A549 (cell line): ENCODE measurements around the gene OR2T8. TPM values are rescaled to one million over a fixed set of nuclear protein-coding genes. Genes with fewer than 3 reads are reported as not detected.

ENCODE experiments used
- ATAC-seq, 2 experiments: fragments of 200-7000 bp in 1 of 2; fragments of >200 bp in 1 of 2; cut with Nextera tagmentation in 1 of 2; cut with Tn5 transposase in 1 of 2; 3 replicates each; pipeline versions ENCODE4 v1.8.0 to v1.9.1; 2018 to 2020; ENCODE audit warnings: mild to moderate bottlenecking in 1 of 2, moderate library complexity in 1 of 2
- CTCF ChIA-PET: fragments of 300-600 bp; sonication (Branson Sonifier 250); formaldehyde crosslinking; extraction: SDS; loops from one replicate; lab custom pipeline; 2021; ENCODE audit warnings: antibody characterized with exemption, inconsistent platforms; lab: Yijun Ruan, JAX
- POLR2A ChIA-PET: fragments of 350-600 bp; formaldehyde crosslinking; extraction: SDS; loops from one replicate; lab custom pipeline; 2021; ENCODE audit warnings: antibody characterized with exemption, inconsistent platforms; lab: Yijun Ruan, JAX
- DNase-seq, 2 experiments: peaks; one replicate each; pipeline versions ENCODE4 v3.0.0 to v3.0.0-alpha.2; 2011 to 2016; ENCODE audit warnings: low read depth in 1 of 2, low spot score in 1 of 2
- FAIRE-seq: peaks from 2 replicates; lab custom pipeline; 2011; peaks lifted over from hg19 to GRCh38; lab: Jason Lieb, UNC
- H3K27ac ChIP-seq, 2 experiments: fragments of >200 bp; sonication (Bioruptor Twin); formaldehyde crosslinking; 3 replicates each; pipeline ENCODE4 v1.5.1; 2016 to 2017
- H3K4me1 ChIP-seq: fragments of >200 bp; sonication (Bioruptor Twin); formaldehyde crosslinking; 3 replicates; pipeline ENCODE4 v1.6.1; 2016
- H3K4me2 ChIP-seq: fragments of >200 bp; sonication (Bioruptor Twin); formaldehyde crosslinking; 3 replicates; pipeline ENCODE4 v1.6.1; 2016
- H3K4me3 ChIP-seq: fragments of >200 bp; sonication (Bioruptor Twin); formaldehyde crosslinking; 3 replicates; pipeline ENCODE4 v1.5.1; 2016
- H3K9me3 ChIP-seq: fragments of >200 bp; sonication (Bioruptor Twin); formaldehyde crosslinking; 3 replicates; pipeline ENCODE4 v1.6.1; 2016
- ATOH8 ChIP-seq: fragments of 250-450 bp; sonication (Bioruptor Pico); IDR thresholded peaks from 2 replicates; pipeline ENCODE4 v1.5.0; 2020; ENCODE audit warnings: low read depth, mild to moderate bottlenecking, moderate library complexity
- BHLHE40 ChIP-seq: IDR thresholded peaks from 2 replicates; pipeline ENCODE4 v1.6.1; 2012; ENCODE audit warnings: low read depth, low read length, inconsistent platforms
- CHD2 ChIP-seq: fragments of 150-350 bp; IDR thresholded peaks from 2 replicates; pipeline ENCODE4 v1.6.1; 2014; ENCODE audit warnings: low read length; ENCODE audit not compliant: partially characterized antibody
- CHD4 ChIP-seq: fragments of 200-600 bp; sonication (generic); IDR thresholded peaks from 2 replicates; pipeline ENCODE4 v1.6.1; 2016; ENCODE audit warnings: antibody characterized with exemption, mild to moderate bottlenecking, borderline replicate concordance
- EHF ChIP-seq: fragments of 250-450 bp; sonication (Bioruptor Pico); IDR thresholded peaks from 2 replicates; pipeline ENCODE4 v1.5.0; 2020; ENCODE audit warnings: mild to moderate bottlenecking
- EHMT2 ChIP-seq: fragments of 200-600 bp; sonication (generic); IDR thresholded peaks from 2 replicates; pipeline ENCODE4 v1.6.1; 2016; ENCODE audit warnings: antibody characterized with exemption, low read depth, mild to moderate bottlenecking, moderate library complexity
- ELK1 ChIP-seq: fragments of 150-350 bp; IDR thresholded peaks from 2 replicates; pipeline ENCODE4 v1.6.1; 2014; ENCODE audit warnings: low read depth, mild to moderate bottlenecking, low read length
- FOSB ChIP-seq: fragments of 250-450 bp; sonication (Bioruptor Pico); IDR thresholded peaks from 2 replicates; pipeline ENCODE4 v1.5.0; 2020; ENCODE audit warnings: mild to moderate bottlenecking, moderate library complexity
- FOSL2 ChIP-seq, 2 experiments: fragments of 450-650 bp in 1 of 2; fragments of >200 bp in 1 of 2; sonication (Bioruptor Twin) in 1 of 2; formaldehyde crosslinking; IDR thresholded peaks; 2 replicates each; pipeline versions ENCODE4 v1.5.0 to v1.6.1; 2016 to 2020; ENCODE audit warnings: mild to moderate bottlenecking in 1 of 2, moderate library complexity in 1 of 2
- GATA3 ChIP-seq: IDR thresholded peaks from 2 replicates; pipeline ENCODE4 v1.6.1; 2012; ENCODE audit warnings: borderline replicate concordance
- HMGXB4 ChIP-seq: fragments of 250-450 bp; sonication (Bioruptor Pico); IDR thresholded peaks from 2 replicates; pipeline ENCODE4 v1.5.0; 2021; ENCODE audit warnings: mild to moderate bottlenecking, moderate library complexity, borderline replicate concordance
- MAFK ChIP-seq: fragments of 450-650 bp; IDR thresholded peaks from 2 replicates; pipeline ENCODE4 v1.6.1; 2014; ENCODE audit not compliant: partially characterized antibody
- MAZ ChIP-seq: fragments of 150-350 bp; IDR thresholded peaks from 2 replicates; pipeline ENCODE4 v1.6.1; 2014; ENCODE audit warnings: antibody characterized with exemption, low read depth, low read length, borderline replicate concordance
- NPAS2 ChIP-seq: fragments of 250-450 bp; sonication (Bioruptor Pico); IDR thresholded peaks from 2 replicates; pipeline ENCODE4 v1.8.0; 2022; ENCODE audit warnings: mild to moderate bottlenecking, moderate library complexity, borderline replicate concordance
- PBX3 ChIP-seq: IDR thresholded peaks from 2 replicates; pipeline ENCODE4 v1.6.1; 2012
- PHF8 ChIP-seq: fragments of 200-600 bp; sonication (generic); IDR thresholded peaks from 2 replicates; pipeline ENCODE4 v1.6.1; 2016; ENCODE audit warnings: low read depth, mild to moderate bottlenecking, antibody characterized with exemption, moderate library complexity, borderline replicate concordance
- POLR2AphosphoS2 ChIP-seq: conservative IDR thresholded peaks from 2 replicates; pipeline ENCODE4 v1.6.1; 2012; ENCODE audit warnings: low read length, improper control_type of control experiment, inconsistent platforms
- RCOR1 ChIP-seq: fragments of 150-350 bp; IDR thresholded peaks from 2 replicates; pipeline ENCODE4 v1.6.1; 2014; ENCODE audit warnings: antibody characterized with exemption, low read length, low read depth
- RFX5 ChIP-seq: fragments of 450-650 bp; IDR thresholded peaks from 2 replicates; pipeline ENCODE4 v1.7.1; 2014; ENCODE audit warnings: antibody characterized with exemption, mild to moderate bottlenecking, moderate library complexity
- SMC3 ChIP-seq: fragments of >200 bp; sonication (Bioruptor Twin); formaldehyde crosslinking; IDR thresholded peaks from 3 replicates; pipeline ENCODE4 v1.6.1; 2018; ENCODE audit warnings: inconsistent platforms
- TFCP2L1 ChIP-seq: fragments of 250-450 bp; sonication (Bioruptor Pico); IDR thresholded peaks from 2 replicates; pipeline ENCODE4 v1.5.0; 2021; ENCODE audit warnings: mild to moderate bottlenecking
- TP53 ChIP-seq: fragments of 250-450 bp; sonication (Bioruptor Pico); IDR thresholded peaks from 2 replicates; pipeline ENCODE4 v1.5.0; 2021; ENCODE audit warnings: mild to moderate bottlenecking, moderate library complexity
- ZC3H11A ChIP-seq: fragments of 450-650 bp; IDR thresholded peaks from 2 replicates; pipeline ENCODE4 v1.6.1; 2014; ENCODE audit warnings: antibody characterized with exemption, mild to moderate bottlenecking
- ZFP36 ChIP-seq: fragments of 450-650 bp; IDR thresholded peaks from 2 replicates; pipeline ENCODE4 v1.6.1; 2014; ENCODE audit warnings: borderline replicate concordance; ENCODE audit not compliant: partially characterized antibody
- ZNF302 ChIP-seq: fragments of 250-450 bp; sonication (Bioruptor Pico); IDR thresholded peaks from 2 replicates; pipeline ENCODE4 v1.9.0; 2021; ENCODE audit warnings: inconsistent platforms, mild to moderate bottlenecking, moderate library complexity
- WGBS: methylation state at CpG from one replicate; pipeline ENCODE4 v1.1.6; 2017; ENCODE audit errors: missing lambda C conversion rate; 5-methylcytosine and 5-hydroxymethylcytosine counted together
- polyA plus RNA-seq, 4 experiments: library from polyadenylated mRNA; depleted of rRNA in 3 of 4; stranded (reverse); fragments of >200 nt; fragmentation: RNase III in 1 of 4; extraction: RNeasy Plus Mini Kit Qiagen cat#74134 plus additional on column Dnase treatment in 1 of 4; gene quantifications; 2 replicates in 3 of 4; 3 replicates in 1 of 4; pipeline ENCODE4 v1.2.3, GENCODE V29; 2011 to 2017

OR2T8 gene
- polyA plus RNA-seq, 2 of the 4 experiments (the other 2 are of a cell fraction) = not detected

- ATAC-seq (no peak), FAIRE-seq (no peak)
- CTCF ChIA-PET = no interaction called here
Measured at GRCh38 chr1:247895163-247895637, 24.9 kb upstream of the OR2T8 start, which contains the start of gene OR2W3. Gene OR2W3, plus strand, starts transcription at chr1:247895587. Its CDS starts 0 bp downstream, at chr1:247895587.

GRCh38 chr1:247895976-247896375 lies 24.1 kb upstream of the OR2T8 start:
- Histone ChIP-seq H3K4me3 (no peak overlapping the region), H3K4me1 (no peaks in the 10 kb centered on the region), H3K27ac (no peak overlapping the region), H3K9me3 (no peaks in the 10 kb centered on the region)
- CTCF ChIA-PET = no interaction called here
- 43% methylated on average over 13 of the region's 14 CpGs for whole genome bisulfite sequencing
- no peak for FAIRE-seq
- POLR2A ChIA-PET = no interaction called here
- TF ChIP-seq RCOR1 (no peak), BHLHE40 (no peak), FOSL2 (IDR thresholded peaks at IDR 0.05) (no peak), FOSL2 (CRISPR knock-in tag; IDR thresholded peaks at IDR 0.05) (no peak), ZFP36 (no peak), ZC3H11A (no peak), RFX5 (no peak), EHMT2 (no peak), TP53 (CRISPR knock-in tag) (no peak), PBX3 (no peak), MAZ (no peak)
- TF ChIP-seq, all 56 proteins: peak for 0
- ATAC-seq (no peak), DNase-seq (no peak)
- no peak overlapping the region for H3K4me2 ChIP-seq

More at GRCh38 chr1:247895163-247895637, 24.9 kb upstream of the OR2T8 start, which contains the start of gene OR2W3:
- 0% methylated on average over 2 of the region's 2 CpGs for WGBS
- POLR2A ChIA-PET = no interaction called here
- TF ChIP-seq ZNF302 (CRISPR knock-in tag) (no peak), FOSB (CRISPR knock-in tag) (no peak), PHF8 (no peak), ATOH8 (no peak), NPAS2 (CRISPR knock-in tag) (no peak), RCOR1 (no peak), ELK1 (no peak), MAFK (no peak), CHD4 (no peak)
- H3K27ac ChIP-seq = no peak within 1 kb of the TSS
- no peaks in the 10 kb centered on the region for H3K4me1 ChIP-seq
- H3K4me2 ChIP-seq = no peak within 1 kb of the TSS
- H3K9me3 ChIP-seq = no peaks in the 10 kb centered on the region
- H3K4me3 ChIP-seq = no peak within 1 kb of the TSS
- no peak for DNase-seq

- CTCF ChIA-PET = no interaction called here
- TF ChIP-seq GATA3 (no peak), POLR2AphosphoS2 (no peak), SMC3 (no peak), FOSB (CRISPR knock-in tag) (no peak), MAZ (no peak), PHF8 (no peak), MAFK (no peak), NPAS2 (CRISPR knock-in tag) (no peak), ATOH8 (no peak), HMGXB4 (CRISPR knock-in tag) (no peak), TFCP2L1 (CRISPR knock-in tag) (no peak), RFX5 (no peak), EHF (CRISPR knock-in tag) (no peak), CHD2 (no peak)
- TF ChIP-seq, all 56 proteins: peak for 0
- POLR2A ChIA-PET = no interaction called here
Measured at GRCh38 chr1:247904122-247904521, 15.9 kb upstream of the OR2T8 start.

More at GRCh38 chr1:247904122-247904521, 15.9 kb upstream of the OR2T8 start:
- Histone ChIP-seq H3K4me2 (no peak overlapping the region), H3K4me1 (no peaks in the 10 kb centered on the region), H3K4me3 (no peak overlapping the region), H3K27ac (no peak overlapping the region), H3K9me3 (no peaks in the 10 kb centered on the region)
- DNase-seq = no peak
- no peak for ATAC-seq
- 7% methylated on average over 6 of the region's 6 CpGs for WGBS
- FAIRE-seq = no peak
